GM12878 (cell line): ENCODE data around the gene MAP3K10. TPM values are rescaled to one million over a fixed set of nuclear protein-coding genes. Genes with fewer than 3 reads are reported as not detected.

ENCODE experiments used
- ATAC-seq: fragments of 200-7000 bp; cut with Tn5 transposase; 3 replicates; pipeline ENCODE4 v1.9.1; 2020; ENCODE audit warnings: mild to moderate bottlenecking, moderate library complexity
- BruUV-seq: library from RNA; stranded (reverse); fragments of 400-500 nt; replicated peaks from 2 replicates; lab custom pipeline; 2021; lab: Mats Ljungman, UMichigan
- CTCF ChIA-PET: fragments of 300-600 bp; sonication (Branson Sonifier 250); formaldehyde crosslinking; extraction: SDS; loops from one replicate; lab custom pipeline; 2021; ENCODE audit warnings: inconsistent platforms; lab: Yijun Ruan, JAX
- POLR2A ChIA-PET: fragments of 350-600 bp; formaldehyde crosslinking; extraction: SDS; loops from one replicate; lab custom pipeline; 2021; ENCODE audit warnings: inconsistent platforms; lab: Charles Lee
- RAD21 ChIA-PET: fragments of 300-600 bp; sonication (Branson Sonifier 250); formaldehyde crosslinking; loops from one replicate; lab custom pipeline; 2023; ENCODE audit warnings: antibody characterized with exemption; ENCODE audit not compliant: unreplicated experiment; lab: Charles Lee
- SMC1A ChIA-PET: fragments of 300-600 bp; sonication (Branson Sonifier 250); formaldehyde crosslinking; loops from one replicate; lab custom pipeline; 2023; ENCODE audit not compliant: unreplicated experiment, uncharacterized antibody; lab: Charles Lee
- DNase-seq: peaks from one replicate; pipeline ENCODE4 v3.0.0-alpha.2; 2011; ENCODE audit warnings: low read depth, low spot score
- FAIRE-seq: peaks from 3 replicates; lab custom pipeline; 2011; peaks lifted over from hg19 to GRCh38; lab: Jason Lieb, UNC
- H2AFZ ChIP-seq: 2 replicates; pipeline ENCODE4 v1.6.0; 2011; ENCODE audit warnings: low read depth, low read length, control low read depth; ENCODE audit not compliant: control insufficient read depth
- H3K27ac ChIP-seq: 2 replicates; pipeline ENCODE4 v1.5.1; 2011; ENCODE audit warnings: control low read depth; ENCODE audit not compliant: control insufficient read depth, insufficient read depth
- H3K27me3 ChIP-seq, 2 experiments: replicated peaks in 1 of 2; 2 replicates each; pipeline versions ENCODE4 v1.6.0 to v1.6.1; 2011; ENCODE audit warnings: low read length in 1 of 2; ENCODE audit not compliant: control insufficient read depth in 2 of 2, insufficient read depth in 2 of 2
- H3K36me3 ChIP-seq, 2 experiments: 2 replicates each; pipeline ENCODE4 v1.5.1; 2011; ENCODE audit warnings: low read length in 1 of 2; ENCODE audit not compliant: control insufficient read depth in 2 of 2, insufficient read depth in 2 of 2
- H3K4me1 ChIP-seq: 2 replicates; pipeline ENCODE4 v1.6.1; 2011; ENCODE audit warnings: mild to moderate bottlenecking, low read length, moderate library complexity, mixed read lengths; ENCODE audit not compliant: control insufficient read depth, insufficient read depth
- H3K4me2 ChIP-seq: 2 replicates; pipeline ENCODE4 v1.6.0; 2011; ENCODE audit warnings: control low read depth; ENCODE audit not compliant: control insufficient read depth, insufficient read depth
- H3K4me3 ChIP-seq: fragments of 200-600 bp; sonication (generic); 2 replicates; pipeline ENCODE4 v1.5.1; 2016
- H3K79me2 ChIP-seq: 2 replicates; pipeline ENCODE4 v1.6.0; 2011; ENCODE audit warnings: low read length; ENCODE audit not compliant: control insufficient read depth, insufficient read depth
- H3K9ac ChIP-seq: 2 replicates; pipeline ENCODE4 v1.8.0; 2011; ENCODE audit warnings: low read length, control low read depth, mixed read lengths; ENCODE audit not compliant: control insufficient read depth, insufficient read depth
- H3K9me3 ChIP-seq: replicated peaks from 3 replicates; pipeline ENCODE4 v1.5.1; 2011; ENCODE audit warnings: mild to moderate bottlenecking, low read length; ENCODE audit not compliant: control insufficient read depth, insufficient read depth
- H4K20me1 ChIP-seq: 2 replicates; pipeline ENCODE4 v1.6.0; 2011; ENCODE audit not compliant: control insufficient read depth, insufficient read depth
- ATF3 ChIP-seq: IDR thresholded peaks from 2 replicates; pipeline ENCODE4 v1.6.1; 2011; ENCODE audit warnings: low read depth, mild to moderate bottlenecking, low read length, moderate library complexity, borderline replicate concordance; ENCODE audit errors: extremely low read depth
- BHLHE40 ChIP-seq, 2 experiments: fragments of 450-650 bp in 1 of 2; IDR thresholded peaks; 2 replicates each; pipeline ENCODE4 v1.6.1; 2011 to 2017; ENCODE audit warnings: low read depth in 2 of 2, borderline replicate concordance in 1 of 2, improper control_type of control experiment in 1 of 2, low read length in 1 of 2, mild to moderate bottlenecking in 1 of 2
- CEBPB ChIP-seq, 2 experiments: fragments of 150-350 bp in 1 of 2; IDR thresholded peaks; 2 replicates each; pipeline ENCODE4 v1.6.1; 2012 to 2014; ENCODE audit warnings: low read depth in 2 of 2, low read length in 2 of 2, borderline replicate concordance in 1 of 2, inconsistent platforms in 1 of 2
- CHD1 ChIP-seq: IDR thresholded peaks from 2 replicates; pipeline ENCODE4 v1.6.1; 2012; ENCODE audit warnings: low read depth, low read length, improper control_type of control experiment
- EED ChIP-seq: sonication (generic); IDR thresholded peaks from 2 replicates; pipeline ENCODE4 v1.6.1; 2016; ENCODE audit warnings: antibody characterized with exemption, low read depth
- EP300 ChIP-seq, 2 experiments: fragments of 150-350 bp in 1 of 2; IDR thresholded peaks; 2 replicates each; pipeline ENCODE4 v1.6.1; 2011 to 2012; ENCODE audit warnings: low read depth in 2 of 2, low read length in 2 of 2, borderline replicate concordance in 1 of 2, improper control_type of control experiment in 1 of 2, inconsistent platforms in 1 of 2; ENCODE audit not compliant: control insufficient read depth in 1 of 2
- IKZF2 ChIP-seq, 2 experiments: fragments of 450-650 bp; IDR thresholded peaks; 2 replicates each; pipeline ENCODE4 v1.6.1; 2017; ENCODE audit warnings: mild to moderate bottlenecking in 2 of 2, moderate library complexity in 2 of 2
- KLF5 ChIP-seq: fragments of 450-650 bp; IDR thresholded peaks from 2 replicates; pipeline ENCODE4 v1.6.1; 2014; ENCODE audit warnings: mild to moderate bottlenecking; ENCODE audit not compliant: partially characterized antibody
- MAX ChIP-seq: IDR thresholded peaks from 2 replicates; pipeline ENCODE4 v1.6.1; 2012; ENCODE audit warnings: low read depth, low read length, improper control_type of control experiment
- MEF2A ChIP-seq: IDR thresholded peaks from 2 replicates; pipeline ENCODE4 v1.6.1; 2011; ENCODE audit warnings: low read depth, mild to moderate bottlenecking, low read length, moderate library complexity; ENCODE audit not compliant: insufficient read depth
- MLLT1 ChIP-seq: fragments of 450-650 bp; IDR thresholded peaks from 2 replicates; pipeline ENCODE4 v1.6.1; 2016; ENCODE audit warnings: mild to moderate bottlenecking
- MTA3 ChIP-seq: IDR thresholded peaks from 2 replicates; pipeline ENCODE4 v1.6.1; 2012; ENCODE audit warnings: low read length, inconsistent platforms, borderline replicate concordance
- MYC ChIP-seq: IDR thresholded peaks from 2 replicates; pipeline ENCODE4 v1.6.1; 2011; ENCODE audit warnings: mild to moderate bottlenecking, low read length, moderate library complexity, inconsistent platforms; ENCODE audit not compliant: insufficient read depth, insufficient replicate concordance, insufficient read length, severe bottlenecking
- NBN ChIP-seq: fragments of 450-650 bp; IDR thresholded peaks from 2 replicates; pipeline ENCODE4 v1.6.1; 2016
- NFIC ChIP-seq: IDR thresholded peaks from 2 replicates; pipeline ENCODE4 v1.6.1; 2012; ENCODE audit warnings: low read depth, mild to moderate bottlenecking, inconsistent platforms, low read length, moderate library complexity
- RAD51 ChIP-seq: fragments of 450-650 bp; IDR thresholded peaks from 2 replicates; pipeline ENCODE4 v1.6.1; 2016; ENCODE audit warnings: moderate library complexity, mild to moderate bottlenecking, inconsistent platforms
- RFX5 ChIP-seq: IDR thresholded peaks from 2 replicates; pipeline ENCODE4 v1.6.1; 2011; ENCODE audit warnings: low read depth, low read length, improper control_type of control experiment
- TCF12 ChIP-seq: IDR thresholded peaks from 2 replicates; pipeline ENCODE4 v1.6.1; 2011; ENCODE audit warnings: low read depth, mild to moderate bottlenecking, low read length
- TCF7 ChIP-seq: IDR thresholded peaks from 2 replicates; pipeline ENCODE4 v1.6.1; 2014; ENCODE audit warnings: antibody characterized with exemption, borderline replicate concordance
- ZBED1 ChIP-seq: IDR thresholded peaks from 2 replicates; pipeline ENCODE4 v1.6.1; 2016; ENCODE audit warnings: borderline replicate concordance
- ZZZ3 ChIP-seq: IDR thresholded peaks from 2 replicates; pipeline ENCODE4 v1.6.1; 2011; ENCODE audit warnings: low read depth; ENCODE audit not compliant: control insufficient read depth, insufficient read length
- WGBS: methylation state at CpG from one replicate; pipeline ENCODE4 v1.1.6; 2016; ENCODE audit warnings: low lambda C conversion rate; ENCODE audit not compliant: insufficient replicate concordance, insufficient coverage; ENCODE audit errors: missing lambda C conversion rate; 5-methylcytosine and 5-hydroxymethylcytosine counted together
- in situ Hi-C: fragments of 300-500 bp; cut with MboI; formaldehyde crosslinking; loops from 9 replicates; pipeline ENCODE4 v1.14.3; 2018; ENCODE audit warnings: mixed read lengths
- intact Hi-C: fragments of 100-400 bp; cut with micrococcal nuclease; formaldehyde crosslinking; loops from one replicate; pipeline ENCODE4 v1.14.2; 2022; ENCODE audit not compliant: unreplicated experiment
- polyA plus RNA-seq, 11 experiments: library from polyadenylated mRNA; depleted of rRNA in 4 of 11; unstranded in 6 of 11; stranded (reverse) in 5 of 11; fragments of >200 nt; fragmentation: Nextera tagmentation in 4 of 11; fragmentation: Illumina TruSeq in 1 of 11; extraction: Ambion mirVana in 4 of 11; extraction: Trizol in 1 of 11; gene quantifications; 1 replicate in 1 of 11; 2 replicates in 10 of 11; pipeline versions ENCODE4 v1.2.1 to v1.2.3, GENCODE V29; 2011 to 2016; ENCODE audit warnings: inconsistent platforms in 2 of 11, missing spikeins in 2 of 11, low read depth in 1 of 11
- total RNA-seq, 4 experiments: library from RNA; depleted of rRNA in 3 of 4; stranded (reverse); fragments of >200 nt in 3 of 4; fragmentation: Illumina TruSeq in 1 of 4; extraction: Trizol in 1 of 4; gene quantifications; 2 replicates each; pipeline versions ENCODE4 v1.2.1 to v1.2.3, GENCODE V29; 2013 to 2021

Gene MAP3K10
- total and polyA plus RNA-seq, 10 of the 15 experiments (the other 5 are each of a cell fraction or from before 2014, with no cell fraction given): 0.11 to 16.6 (median 2.6) TPM

GRCh38 chr19:40143612-40144011 lies 47.6 kb upstream of the MAP3K10 start:
- H3K27me3 ChIP-seq: no peaks in the 10 kb centered on the region
- H4K20me1 ChIP-seq: no peaks in the 10 kb centered on the region
- H3K4me2 ChIP-seq: peak overlapping the region; percentile 81
- H3K79me2 ChIP-seq: peaks cover 13% of the 10 kb centered on the region
- no peak for FAIRE-seq
- H3K4me3 ChIP-seq: peak overlapping the region; percentile 64
- no peaks in the 10 kb centered on the region; the same call in 2 of the 3 replicates for H3K9me3 ChIP-seq
- ChIA-PET SMC1A (interaction anchor here (0.5 to 7.1 kb wide), 10 partner anchors 10 to 86 kb away, joined by 3 to 99 read pairs (median 3); partner anchors contain the start of gene TTC9B), RAD21 (interaction anchor here (0.6 to 3.8 kb wide), 8 partner anchors 19 to 299 kb away, joined by 3 to 27 read pairs (median 4); no protein-coding TSS in a partner anchor), POLR2A (interaction anchor here (0.5 to 1.0 kb wide), 10 partner anchors 9 to 996 kb away, joined by 3 to 9 read pairs (median 4); partner anchors contain the start of genes MAP3K10 and SERTAD3), CTCF (interaction anchor here (0.6 to 10.1 kb wide), 3 partner anchors 21 to 521 kb away, joined by 3 to 199 read pairs (median 5); no protein-coding TSS in a partner anchor)
- H3K4me1 ChIP-seq: peaks cover 43% of the 10 kb centered on the region
- in situ Hi-C loops (loop anchor here (5.0 kb wide), 1 partner anchor 79 kb away; no protein-coding TSS in a partner anchor), intact Hi-C loops (loop anchor here (5.0 kb wide), 1 partner anchor 164 kb away; no protein-coding TSS in a partner anchor)
- no TSS peak for BruUV-seq
- peak overlapping the region; percentile 64 for H3K9ac ChIP-seq
- H2AFZ ChIP-seq: peak overlapping the region; percentile 73; the same call in 1 of the 2 replicates
- ATAC-seq: peak; percentile 84
- H3K36me3 ChIP-seq: no peaks in the 10 kb centered on the region
- under 1% methylated on average over 5 of the region's 5 CpGs for WGBS
- peak overlapping the region; percentile 87 for H3K27ac ChIP-seq
- no peak for DNase-seq
- TF ChIP-seq BHLHE40 (IDR thresholded peaks at IDR 0.05; ENCODE audit: borderline replicate concordance in 1 of 2, low read depth in 2 of 2, low read length in 1 of 2): peak; percentile 90 to 96
- TF ChIP-seq RFX5: no peak
- TF ChIP-seq IKZF2 (IDR thresholded peaks at IDR 0.05): peak; percentile 49 to 57; a peak in 3 of 4 replicates
- TF ChIP-seq EP300 (IDR thresholded peaks at IDR 0.05; ENCODE audit: borderline replicate concordance in 1 of 2, control insufficient read depth in 1 of 2, low read depth in 2 of 2, low read length in 2 of 2): peak in 1 of 2 experiments; percentile 58; a peak in 1 of 4 replicates
- peak; percentile 67 for TF ChIP-seq NFIC
- TF ChIP-seq ATF3: 0 out of 2 replicates have a peak, but pooled peaks have one; percentile 33
- TF ChIP-seq TCF7: peak; percentile 47; the same call in 1 of the 2 replicates
- no peak for TF ChIP-seq KLF5
- TF ChIP-seq ZZZ3: no peak
- no peak for TF ChIP-seq CEBPB (IDR thresholded peaks at IDR 0.05; ENCODE audit: borderline replicate concordance in 1 of 2, low read depth in 2 of 2, low read length in 2 of 2)
- peak; percentile 30; the same call in 1 of the 2 replicates for TF ChIP-seq MAX
- TF ChIP-seq MTA3: peak; percentile 55; the same call in 1 of the 2 replicates
- TF ChIP-seq NBN: peak; percentile 51; the same call in 1 of the 2 replicates
- peak; percentile 84 for TF ChIP-seq TCF12
- TF ChIP-seq EED: peak; percentile 49; the same call in 1 of the 2 replicates
- TF ChIP-seq RAD51: peak; percentile 82
- no peak for TF ChIP-seq CHD1
- TF ChIP-seq MEF2A: peak; percentile 90; the same call in 1 of the 2 replicates
- TF ChIP-seq ZBED1: no peak
- peak; percentile 36; the same call in 1 of the 2 replicates for TF ChIP-seq MLLT1
- no peak for TF ChIP-seq MYC
